Gastrocnemius medialis (tissue), 4 donors: ENCODE results near the gene DMRT1.

Experiments used
- POLR2A ChIP-seq, 2 donors: fragments of 450-650 bp; IDR thresholded peaks; one replicate each; pipeline ENCODE4 v1.6.1; 2017; ENCODE audit warnings: antibody characterized with exemption in 2 of 2, mild to moderate bottlenecking in 2 of 2, moderate library complexity in 2 of 2
- TF ChIP-seq, protein P1 (sequence below), 5 experiments: fragments of 450-650 bp in 3 of 5; fragments of 200-600 bp in 2 of 5; sonication (generic) in 2 of 5; IDR thresholded peaks in 4 of 5; conservative IDR thresholded peaks in 1 of 5; 1 replicate in 4 of 5; 2 replicates in 1 of 5; pipeline ENCODE4 v1.5.1; 2016 to 2019; ENCODE audit warnings: antibody characterized with exemption in 5 of 5, mild to moderate bottlenecking in 3 of 5, moderate library complexity in 3 of 5

DNA sequence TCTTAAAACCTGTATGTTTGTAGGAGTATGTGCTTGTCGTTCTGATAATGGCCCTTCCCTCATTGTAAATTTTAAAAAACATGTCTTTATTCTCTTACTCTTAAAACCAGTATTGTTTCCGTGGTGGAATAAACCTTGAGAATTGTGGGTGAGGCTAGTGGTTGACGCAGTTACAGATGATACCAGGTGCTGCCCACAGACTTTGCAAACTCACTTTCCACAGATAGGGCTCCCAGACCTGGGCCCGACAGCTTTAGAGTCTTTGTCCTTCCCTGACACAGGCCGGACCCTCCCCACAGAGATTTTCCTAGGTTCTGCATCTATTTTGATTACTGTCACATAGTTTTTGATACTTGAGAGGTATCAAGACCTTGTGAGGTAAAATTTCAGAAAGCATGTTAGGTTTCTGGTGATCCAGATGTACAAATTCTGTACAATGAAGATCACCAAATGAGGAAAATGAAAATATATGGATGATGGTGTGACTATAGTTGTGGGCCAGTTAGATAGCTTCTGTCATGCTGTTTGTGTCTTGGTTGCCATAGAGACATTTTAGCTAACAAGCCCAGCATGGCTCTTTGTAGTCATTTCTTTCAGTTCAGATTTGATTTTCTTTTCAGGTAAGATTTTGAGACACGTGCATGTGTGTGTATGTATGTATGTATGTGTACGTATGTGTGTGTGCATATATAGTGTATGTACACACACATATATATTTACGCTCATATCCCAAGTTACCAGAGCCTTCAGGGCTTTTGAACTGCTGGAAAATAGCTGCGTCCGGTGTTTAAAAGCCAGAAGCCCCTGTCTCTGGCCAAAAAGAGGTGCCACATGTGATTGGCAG is 33.8 kb downstream of the DMRT1 start:
- no peak for TF ChIP-seq POLR2A (IDR thresholded peaks at IDR 0.05)
- TF ChIP-seq, protein P1, sequence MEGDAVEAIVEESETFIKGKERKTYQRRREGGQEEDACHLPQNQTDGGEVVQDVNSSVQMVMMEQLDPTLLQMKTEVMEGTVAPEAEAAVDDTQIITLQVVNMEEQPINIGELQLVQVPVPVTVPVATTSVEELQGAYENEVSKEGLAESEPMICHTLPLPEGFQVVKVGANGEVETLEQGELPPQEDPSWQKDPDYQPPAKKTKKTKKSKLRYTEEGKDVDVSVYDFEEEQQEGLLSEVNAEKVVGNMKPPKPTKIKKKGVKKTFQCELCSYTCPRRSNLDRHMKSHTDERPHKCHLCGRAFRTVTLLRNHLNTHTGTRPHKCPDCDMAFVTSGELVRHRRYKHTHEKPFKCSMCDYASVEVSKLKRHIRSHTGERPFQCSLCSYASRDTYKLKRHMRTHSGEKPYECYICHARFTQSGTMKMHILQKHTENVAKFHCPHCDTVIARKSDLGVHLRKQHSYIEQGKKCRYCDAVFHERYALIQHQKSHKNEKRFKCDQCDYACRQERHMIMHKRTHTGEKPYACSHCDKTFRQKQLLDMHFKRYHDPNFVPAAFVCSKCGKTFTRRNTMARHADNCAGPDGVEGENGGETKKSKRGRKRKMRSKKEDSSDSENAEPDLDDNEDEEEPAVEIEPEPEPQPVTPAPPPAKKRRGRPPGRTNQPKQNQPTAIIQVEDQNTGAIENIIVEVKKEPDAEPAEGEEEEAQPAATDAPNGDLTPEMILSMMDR (IDR thresholded peaks at IDR 0.05 in 4 of 5, conservative IDR thresholded peaks at IDR 0.05 in 1 of 5), result no peak
